ENCODE results near the gene ANKRD30A. TPM values are rescaled to one million over a fixed set of nuclear protein-coding genes. Genes with fewer than 3 reads are reported as not detected.
"Not testable (repeated sequence)": the region's sequence is repeated elsewhere in the genome, so short reads cannot be mapped to it uniquely, and the experiment has no call there.

Gene ANKRD30A
- total RNA-seq, 1 experiment from 2014 or later, result not detected

DNA sequence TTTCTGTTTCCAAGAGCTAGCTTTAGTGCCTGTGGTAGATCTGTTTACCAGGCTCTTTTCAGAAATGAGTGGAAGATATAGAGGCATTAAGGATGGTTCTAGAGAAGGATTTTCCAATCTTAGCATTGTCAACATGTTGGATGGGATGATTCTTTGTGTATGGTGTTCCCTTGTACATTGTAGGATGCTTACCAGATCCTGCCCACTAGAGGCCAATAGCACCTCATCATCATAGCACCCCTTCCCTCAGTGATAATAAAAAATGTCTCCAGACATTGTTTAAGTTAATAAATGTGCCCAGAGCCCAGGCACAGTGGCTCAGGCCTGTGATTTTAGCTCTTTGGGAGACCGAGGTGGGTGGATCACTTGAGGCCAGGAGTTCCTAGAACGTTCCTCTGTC, 121.2 kb downstream of the ANKRD30A start:
- TF ChIP-seq, protein P1, sequence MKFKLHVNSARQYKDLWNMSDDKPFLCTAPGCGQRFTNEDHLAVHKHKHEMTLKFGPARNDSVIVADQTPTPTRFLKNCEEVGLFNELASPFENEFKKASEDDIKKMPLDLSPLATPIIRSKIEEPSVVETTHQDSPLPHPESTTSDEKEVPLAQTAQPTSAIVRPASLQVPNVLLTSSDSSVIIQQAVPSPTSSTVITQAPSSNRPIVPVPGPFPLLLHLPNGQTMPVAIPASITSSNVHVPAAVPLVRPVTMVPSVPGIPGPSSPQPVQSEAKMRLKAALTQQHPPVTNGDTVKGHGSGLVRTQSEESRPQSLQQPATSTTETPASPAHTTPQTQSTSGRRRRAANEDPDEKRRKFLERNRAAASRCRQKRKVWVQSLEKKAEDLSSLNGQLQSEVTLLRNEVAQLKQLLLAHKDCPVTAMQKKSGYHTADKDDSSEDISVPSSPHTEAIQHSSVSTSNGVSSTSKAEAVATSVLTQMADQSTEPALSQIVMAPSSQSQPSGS (CRISPR knock-in tag; IDR thresholded peaks at IDR 0.05; ENCODE audit: borderline replicate concordance, low read depth), result no peak
- TF ChIP-seq TP53 (CRISPR knock-in tag; IDR thresholded peaks at IDR 0.05) (no peak), TEAD4 (CRISPR knock-in tag; IDR thresholded peaks at IDR 0.05) (no peak), ATF1 (CRISPR knock-in tag; IDR thresholded peaks at IDR 0.05) (no peak), ERG (CRISPR knock-in tag; IDR thresholded peaks at IDR 0.05) (no peak), SMAD4 (CRISPR knock-in tag; IDR thresholded peaks at IDR 0.05) (no peak), CTCF (IDR thresholded peaks at IDR 0.05) (no peak), ZNF423 (CRISPR knock-in tag; IDR thresholded peaks at IDR 0.05) (no peak), MXD4 (CRISPR knock-in tag; IDR thresholded peaks at IDR 0.05; ENCODE audit: borderline replicate concordance) (no peak), ESRRA (CRISPR knock-in tag; IDR thresholded peaks at IDR 0.05; ENCODE audit: borderline replicate concordance) (no peak), ZNF532 (CRISPR knock-in tag; IDR thresholded peaks at IDR 0.05; ENCODE audit: borderline replicate concordance) (no peak), PRDM15 (CRISPR knock-in tag; IDR thresholded peaks at IDR 0.05) (no peak), NR3C1 (CRISPR knock-in tag; conservative IDR thresholded peaks at IDR 0.05; ENCODE audit: low read depth) (no peak)
- TF ChIP-seq, protein P2, sequence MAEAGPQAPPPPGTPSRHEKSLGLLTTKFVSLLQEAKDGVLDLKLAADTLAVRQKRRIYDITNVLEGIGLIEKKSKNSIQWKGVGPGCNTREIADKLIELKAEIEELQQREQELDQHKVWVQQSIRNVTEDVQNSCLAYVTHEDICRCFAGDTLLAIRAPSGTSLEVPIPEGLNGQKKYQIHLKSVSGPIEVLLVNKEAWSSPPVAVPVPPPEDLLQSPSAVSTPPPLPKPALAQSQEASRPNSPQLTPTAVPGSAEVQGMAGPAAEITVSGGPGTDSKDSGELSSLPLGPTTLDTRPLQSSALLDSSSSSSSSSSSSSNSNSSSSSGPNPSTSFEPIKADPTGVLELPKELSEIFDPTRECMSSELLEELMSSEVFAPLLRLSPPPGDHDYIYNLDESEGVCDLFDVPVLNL (CRISPR knock-in tag; IDR thresholded peaks at IDR 0.05; ENCODE audit: borderline replicate concordance, low read depth), result no peak
- TF ChIP-seq, protein P3, sequence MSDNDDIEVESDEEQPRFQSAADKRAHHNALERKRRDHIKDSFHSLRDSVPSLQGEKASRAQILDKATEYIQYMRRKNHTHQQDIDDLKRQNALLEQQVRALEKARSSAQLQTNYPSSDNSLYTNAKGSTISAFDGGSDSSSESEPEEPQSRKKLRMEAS (CRISPR knock-in tag; IDR thresholded peaks at IDR 0.05), result no peak
- TF ChIP-seq, protein P4, sequence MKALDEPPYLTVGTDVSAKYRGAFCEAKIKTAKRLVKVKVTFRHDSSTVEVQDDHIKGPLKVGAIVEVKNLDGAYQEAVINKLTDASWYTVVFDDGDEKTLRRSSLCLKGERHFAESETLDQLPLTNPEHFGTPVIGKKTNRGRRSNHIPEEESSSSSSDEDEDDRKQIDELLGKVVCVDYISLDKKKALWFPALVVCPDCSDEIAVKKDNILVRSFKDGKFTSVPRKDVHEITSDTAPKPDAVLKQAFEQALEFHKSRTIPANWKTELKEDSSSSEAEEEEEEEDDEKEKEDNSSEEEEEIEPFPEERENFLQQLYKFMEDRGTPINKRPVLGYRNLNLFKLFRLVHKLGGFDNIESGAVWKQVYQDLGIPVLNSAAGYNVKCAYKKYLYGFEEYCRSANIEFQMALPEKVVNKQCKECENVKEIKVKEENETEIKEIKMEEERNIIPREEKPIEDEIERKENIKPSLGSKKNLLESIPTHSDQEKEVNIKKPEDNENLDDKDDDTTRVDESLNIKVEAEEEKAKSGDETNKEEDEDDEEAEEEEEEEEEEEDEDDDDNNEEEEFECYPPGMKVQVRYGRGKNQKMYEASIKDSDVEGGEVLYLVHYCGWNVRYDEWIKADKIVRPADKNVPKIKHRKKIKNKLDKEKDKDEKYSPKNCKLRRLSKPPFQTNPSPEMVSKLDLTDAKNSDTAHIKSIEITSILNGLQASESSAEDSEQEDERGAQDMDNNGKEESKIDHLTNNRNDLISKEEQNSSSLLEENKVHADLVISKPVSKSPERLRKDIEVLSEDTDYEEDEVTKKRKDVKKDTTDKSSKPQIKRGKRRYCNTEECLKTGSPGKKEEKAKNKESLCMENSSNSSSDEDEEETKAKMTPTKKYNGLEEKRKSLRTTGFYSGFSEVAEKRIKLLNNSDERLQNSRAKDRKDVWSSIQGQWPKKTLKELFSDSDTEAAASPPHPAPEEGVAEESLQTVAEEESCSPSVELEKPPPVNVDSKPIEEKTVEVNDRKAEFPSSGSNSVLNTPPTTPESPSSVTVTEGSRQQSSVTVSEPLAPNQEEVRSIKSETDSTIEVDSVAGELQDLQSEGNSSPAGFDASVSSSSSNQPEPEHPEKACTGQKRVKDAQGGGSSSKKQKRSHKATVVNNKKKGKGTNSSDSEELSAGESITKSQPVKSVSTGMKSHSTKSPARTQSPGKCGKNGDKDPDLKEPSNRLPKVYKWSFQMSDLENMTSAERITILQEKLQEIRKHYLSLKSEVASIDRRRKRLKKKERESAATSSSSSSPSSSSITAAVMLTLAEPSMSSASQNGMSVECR (CRISPR knock-in tag; IDR thresholded peaks at IDR 0.05; ENCODE audit: borderline replicate concordance), result no peak
- Mint-ChIP-seq H3K27ac (no peak overlapping the region), H3K4me3 (no peak overlapping the region), H3K27me3 (ENCODE audit: low read depth) (peaks cover 16% of the 10 kb centered on the region; the same call in 1 of the 2 replicates), H3K9me3 (peaks cover 80% of the 10 kb centered on the region), H3K4me1 (no peaks in the 10 kb centered on the region), H3K36me3 (peaks cover 57% of the 10 kb centered on the region)
- POLR2A ChIA-PET, result no interaction called here
- CTCF ChIA-PET, result no interaction called here
- ATAC-seq (no peak), DNase-seq (ENCODE audit: low spot score) (no peak)

DNA sequence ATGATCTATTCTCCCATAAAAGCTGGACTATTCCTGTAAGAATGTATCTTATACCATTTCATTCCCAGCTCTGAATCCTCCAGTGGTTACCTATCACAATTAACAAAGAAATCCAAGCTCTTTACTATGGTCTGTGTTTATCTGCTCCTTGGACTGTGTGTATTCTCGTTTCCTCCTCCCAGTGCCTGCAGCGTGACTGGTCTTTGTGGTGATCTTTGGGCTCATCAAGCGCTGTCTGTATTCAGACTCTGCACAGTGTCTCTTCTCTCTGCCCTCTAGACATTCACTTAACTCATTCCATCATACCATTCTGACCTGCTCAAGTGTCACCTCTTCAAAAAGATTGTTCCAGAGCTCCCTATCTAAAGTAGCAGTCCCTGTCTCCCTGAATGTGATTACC, 130.4 kb downstream of the ANKRD30A start:
- not testable (repeated sequence) for H3K4me3 Mint-ChIP-seq

More for the DNA sequence above, 130.4 kb downstream of the ANKRD30A start:
- H3K4me1 Mint-ChIP-seq; H3K27me3 Mint-ChIP-seq (ENCODE audit: low read depth); CTCF ChIA-PET; DNase-seq (ENCODE audit: low spot score); H3K27ac Mint-ChIP-seq; POLR2A ChIA-PET; ATAC-seq: not testable (repeated sequence)
- Mint-ChIP-seq H3K36me3 (peaks cover 56% of the 10 kb centered on the region), H3K9me3 (peaks cover 82% of the 10 kb centered on the region)

Measured in WTC11 (cell line).